NB4 (cell line): Measurements from ENCODE around the gene TNFSF15.

Source experiments
- DNase-seq: peaks from one replicate; pipeline ENCODE4 v3.0.0; 2010; ENCODE audit warnings: low read depth
- H3K4me3 ChIP-seq: one replicate; pipeline ENCODE4 v1.5.1; 2011; ENCODE audit warnings: mild to moderate bottlenecking, low read depth, low read length, moderate library complexity
- MYC ChIP-seq: IDR thresholded peaks from 2 replicates; pipeline ENCODE4 v1.6.1; 2011; ENCODE audit warnings: low read depth, low read length
- POLR2A ChIP-seq: IDR thresholded peaks from 2 replicates; pipeline ENCODE4 v1.6.1; 2011; ENCODE audit warnings: mild to moderate bottlenecking; ENCODE audit not compliant: insufficient read length; ENCODE audit errors: extremely low read depth
- TF ChIP-seq, protein P1 (sequence below): IDR thresholded peaks from one replicate; pipeline ENCODE4 v1.5.1; 2012; ENCODE audit warnings: low read depth, low read length
- TF ChIP-seq, protein P2 (sequence below): IDR thresholded peaks from 2 replicates; pipeline ENCODE4 v1.6.1; 2011; ENCODE audit warnings: low read depth, low read length

TNFSF15 gene

DNA sequence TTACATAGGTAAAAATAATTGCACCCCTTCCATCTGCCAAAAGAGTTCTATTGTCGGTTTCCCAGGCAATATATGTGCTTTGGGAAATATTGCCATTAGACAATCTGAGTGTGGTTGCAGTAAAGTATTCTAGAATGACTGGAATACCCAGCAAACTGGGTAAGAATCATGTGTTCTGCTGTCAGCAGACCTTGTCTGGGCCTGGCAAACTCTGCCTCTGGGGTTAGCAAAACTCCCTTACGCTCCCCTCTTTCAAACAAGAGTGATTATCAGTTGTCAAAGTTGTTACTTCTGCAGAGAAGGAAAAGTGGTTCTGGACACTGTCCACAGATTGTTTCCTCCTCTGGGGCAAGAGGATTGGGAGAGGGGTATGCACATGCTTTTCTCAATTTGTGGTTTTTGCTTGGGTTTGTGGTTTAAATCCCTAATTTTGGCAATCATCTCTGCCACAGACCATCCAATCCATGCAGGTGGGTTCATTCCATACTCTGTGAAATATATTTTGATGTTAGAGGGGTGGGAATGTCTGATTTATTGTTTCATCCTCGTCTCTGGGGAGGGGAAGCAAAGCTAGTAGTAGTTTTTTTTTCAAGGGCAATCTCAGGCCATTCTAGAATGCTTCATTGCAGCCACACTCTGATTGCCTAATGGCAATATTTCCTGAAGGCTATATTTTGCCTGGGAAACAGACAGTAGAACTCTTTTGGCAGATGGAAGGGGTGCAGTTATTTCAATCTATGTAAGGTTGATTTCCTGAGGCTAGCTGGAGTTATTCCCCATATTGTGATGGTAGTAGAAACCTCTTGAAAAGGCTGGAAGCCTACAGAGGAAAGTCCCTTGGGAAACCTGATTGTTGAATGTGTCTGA lies 24.0 kb upstream of the TNFSF15 start:
- no peak for DNase-seq

DNA sequence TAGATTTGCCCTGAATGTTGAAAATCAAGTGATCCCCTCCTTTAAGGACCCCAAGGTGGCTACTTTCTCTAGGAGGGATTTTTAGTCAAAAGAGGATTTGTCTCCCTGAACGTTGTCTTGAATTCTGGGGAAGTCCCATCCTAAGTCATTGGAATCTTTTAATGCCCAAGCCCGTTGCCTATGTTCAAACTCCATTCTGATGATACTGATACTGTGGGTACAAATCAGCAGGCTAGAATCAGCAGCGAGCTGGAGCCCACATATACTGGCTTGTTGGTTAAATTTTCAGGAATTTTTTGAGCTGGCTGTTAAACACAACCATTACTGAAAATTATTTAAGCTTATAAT lies 22.4 kb upstream of the TNFSF15 start:
- TF ChIP-seq POLR2A (no peak), MYC (no peak)
- TF ChIP-seq, protein P1, sequence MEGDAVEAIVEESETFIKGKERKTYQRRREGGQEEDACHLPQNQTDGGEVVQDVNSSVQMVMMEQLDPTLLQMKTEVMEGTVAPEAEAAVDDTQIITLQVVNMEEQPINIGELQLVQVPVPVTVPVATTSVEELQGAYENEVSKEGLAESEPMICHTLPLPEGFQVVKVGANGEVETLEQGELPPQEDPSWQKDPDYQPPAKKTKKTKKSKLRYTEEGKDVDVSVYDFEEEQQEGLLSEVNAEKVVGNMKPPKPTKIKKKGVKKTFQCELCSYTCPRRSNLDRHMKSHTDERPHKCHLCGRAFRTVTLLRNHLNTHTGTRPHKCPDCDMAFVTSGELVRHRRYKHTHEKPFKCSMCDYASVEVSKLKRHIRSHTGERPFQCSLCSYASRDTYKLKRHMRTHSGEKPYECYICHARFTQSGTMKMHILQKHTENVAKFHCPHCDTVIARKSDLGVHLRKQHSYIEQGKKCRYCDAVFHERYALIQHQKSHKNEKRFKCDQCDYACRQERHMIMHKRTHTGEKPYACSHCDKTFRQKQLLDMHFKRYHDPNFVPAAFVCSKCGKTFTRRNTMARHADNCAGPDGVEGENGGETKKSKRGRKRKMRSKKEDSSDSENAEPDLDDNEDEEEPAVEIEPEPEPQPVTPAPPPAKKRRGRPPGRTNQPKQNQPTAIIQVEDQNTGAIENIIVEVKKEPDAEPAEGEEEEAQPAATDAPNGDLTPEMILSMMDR = no peak
- TF ChIP-seq, protein P2, sequence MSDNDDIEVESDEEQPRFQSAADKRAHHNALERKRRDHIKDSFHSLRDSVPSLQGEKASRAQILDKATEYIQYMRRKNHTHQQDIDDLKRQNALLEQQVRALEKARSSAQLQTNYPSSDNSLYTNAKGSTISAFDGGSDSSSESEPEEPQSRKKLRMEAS = no peak
- no peak for DNase-seq
- H3K4me3 ChIP-seq = no peak overlapping the region

More for the DNA sequence above, 24.0 kb upstream of the TNFSF15 start:
- TF ChIP-seq, protein P1 = no peak
- TF ChIP-seq POLR2A = no peak
- TF ChIP-seq, protein P2 = no peak
- TF ChIP-seq MYC = no peak
- no peak overlapping the region for H3K4me3 ChIP-seq

DNA sequence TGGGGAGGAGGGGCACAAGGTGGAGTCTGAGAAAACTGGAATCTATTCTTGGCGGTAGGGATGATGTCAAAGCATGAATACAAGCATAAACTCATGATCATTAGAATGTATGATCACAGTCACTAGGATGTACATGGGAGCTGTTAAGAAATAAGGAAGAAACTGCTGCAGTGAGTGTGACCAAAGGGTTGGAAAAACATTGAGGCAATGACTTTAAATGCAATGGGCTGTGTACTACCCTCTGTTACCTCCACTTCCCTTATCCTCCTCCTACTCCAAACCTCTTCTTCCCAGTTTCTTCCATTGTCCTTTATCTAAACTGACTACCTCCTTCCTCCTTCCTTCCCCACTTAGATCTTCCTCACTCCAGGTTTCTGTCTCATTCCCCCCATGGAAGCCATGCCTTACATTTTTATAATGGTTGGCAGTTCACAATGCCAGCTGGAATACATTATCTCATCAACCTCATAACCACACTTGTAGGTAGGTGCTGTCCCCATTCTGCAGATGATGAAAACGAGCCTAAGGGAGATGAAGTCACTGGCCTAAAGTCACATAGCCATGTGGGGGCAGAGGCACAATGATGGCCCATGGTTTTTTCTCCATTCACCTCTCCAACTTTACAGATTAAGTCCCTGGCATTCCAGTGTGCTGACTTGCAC lies 21.9 kb upstream of the TNFSF15 start:
- DNase-seq = no peak
- TF ChIP-seq MYC (no peak), POLR2A (no peak)
- TF ChIP-seq, protein P1 = no peak
- TF ChIP-seq, protein P2 = no peak
- no peak overlapping the region for H3K4me3 ChIP-seq

DNA sequence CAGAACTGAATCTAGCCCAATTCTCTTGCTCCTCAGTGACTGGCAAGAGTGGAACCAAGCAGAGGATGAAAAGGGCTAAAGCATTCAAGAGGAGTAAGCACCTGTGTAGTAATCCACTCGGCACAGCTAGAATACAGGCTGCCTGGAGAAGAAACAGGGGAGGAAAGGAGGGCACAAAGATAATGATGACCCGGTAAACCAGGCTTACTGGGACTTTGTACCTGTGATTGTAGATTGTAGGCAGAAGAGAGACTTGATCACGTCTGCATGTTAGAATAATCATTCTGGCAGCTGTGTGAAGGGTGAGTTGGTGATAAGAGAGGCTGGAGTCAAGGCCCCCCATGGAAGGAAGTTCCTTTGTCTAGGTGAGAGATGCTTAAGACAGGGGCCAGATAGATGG lies 20.6 kb upstream of the TNFSF15 start:
- no peak overlapping the region for H3K4me3 ChIP-seq
- TF ChIP-seq, protein P2 = no peak
- TF ChIP-seq MYC (no peak), POLR2A (no peak)
- TF ChIP-seq, protein P1 = no peak
- no peak for DNase-seq

DNA sequence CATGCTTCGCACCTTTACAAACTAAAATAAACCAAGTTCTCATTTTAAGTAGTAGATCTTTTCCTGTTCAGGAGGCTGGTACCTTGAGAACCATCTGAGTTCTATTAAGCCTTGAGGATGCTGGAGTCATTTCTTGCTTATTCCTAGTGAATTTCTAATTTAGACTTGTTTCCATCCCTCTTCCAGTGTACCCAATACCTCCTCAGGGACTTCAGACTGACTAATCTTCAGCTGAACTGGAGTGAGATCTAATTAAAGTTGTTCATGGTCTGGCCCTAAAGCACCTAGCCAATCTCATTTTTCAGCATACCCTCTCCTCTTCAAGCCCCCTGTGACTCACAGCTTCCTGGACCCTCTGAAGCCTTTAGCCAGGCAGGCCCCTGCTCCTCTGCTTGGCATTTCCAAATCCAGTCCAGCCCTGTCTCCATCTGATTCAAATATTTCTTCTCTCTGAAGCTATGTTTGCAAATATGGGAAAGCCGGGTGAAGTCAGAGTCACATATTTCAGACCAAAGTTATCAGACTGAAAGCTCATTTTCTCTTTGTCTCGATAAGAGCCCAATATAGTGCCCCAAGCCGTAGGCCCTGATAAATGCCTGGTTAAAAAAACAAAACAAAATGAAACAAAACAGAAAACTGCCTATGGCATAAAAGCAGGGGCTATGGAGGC lies 19.4 kb upstream of the TNFSF15 start:
- TF ChIP-seq POLR2A = no peak
- no peak for TF ChIP-seq MYC
- TF ChIP-seq, protein P2 = no peak
- TF ChIP-seq, protein P1 = no peak
- DNase-seq = no peak
- H3K4me3 ChIP-seq = no peak overlapping the region
